HG03139 (cell line): ENCODE measurements around the gene NFX1.
"Not testable (repeated sequence)": the region's sequence is repeated elsewhere in the genome, so short reads cannot be mapped to it uniquely, and the experiment has no call there.

Experiments
- ATAC-seq: cut with Tn5 transposase; IDR thresholded peaks from one replicate; pipeline ENCODE4 v1.9.1; 2021; ENCODE audit not compliant: unreplicated experiment

NFX1 gene

GRCh38 chr9:33306037-33306436 is 15.7 kb downstream of the NFX1 start:
- ATAC-seq = no peak

DNA sequence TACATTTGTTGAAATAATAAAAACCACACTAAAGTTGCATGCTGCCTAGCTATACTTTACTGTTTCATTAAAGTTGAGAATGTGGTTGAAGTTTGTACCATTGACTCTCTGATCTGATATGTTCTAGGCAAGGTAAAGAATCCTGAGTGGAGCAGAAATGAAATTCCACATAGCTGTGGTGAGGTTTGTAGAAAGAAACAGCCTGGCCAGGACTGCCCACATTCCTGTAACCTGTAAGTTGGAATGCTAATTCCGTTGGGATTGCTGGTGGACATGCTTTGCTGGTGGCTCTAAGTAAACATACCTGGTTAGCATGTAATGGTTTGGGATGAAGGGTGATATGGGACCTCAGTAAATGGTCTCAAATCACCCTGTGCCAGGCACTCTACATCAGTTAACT is 16.8 kb downstream of the NFX1 start:
- ATAC-seq = no peak

GRCh38 chr9:33309903-33310302 is 19.6 kb downstream of the NFX1 start:
- ATAC-seq = no peak

DNA sequence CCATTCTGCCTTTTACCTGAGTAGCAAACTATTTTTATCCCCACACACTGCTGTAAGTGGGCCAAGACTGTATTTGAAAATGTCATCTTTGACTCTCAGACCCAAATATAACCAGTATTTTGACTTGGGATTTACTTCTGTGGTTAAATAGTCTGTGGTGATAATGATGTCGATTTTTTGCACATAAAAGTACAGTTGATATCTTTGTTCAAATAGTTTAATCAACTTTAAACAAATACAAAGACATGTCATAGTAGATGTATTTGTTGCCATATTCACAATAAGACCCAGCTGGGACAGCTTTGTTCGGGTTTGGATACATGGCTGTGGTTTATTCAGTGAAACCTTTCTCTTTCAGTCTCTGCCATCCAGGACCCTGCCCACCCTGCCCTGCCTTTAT is 20.4 kb downstream of the NFX1 start:
- no peak for ATAC-seq

- ATAC-seq = no peak
Measured at GRCh38 chr9:33311953-33312352, 21.6 kb downstream of the NFX1 start.

- ATAC-seq = no peak
Measured at GRCh38 chr9:33315371-33315770, 25.1 kb downstream of the NFX1 start.

DNA sequence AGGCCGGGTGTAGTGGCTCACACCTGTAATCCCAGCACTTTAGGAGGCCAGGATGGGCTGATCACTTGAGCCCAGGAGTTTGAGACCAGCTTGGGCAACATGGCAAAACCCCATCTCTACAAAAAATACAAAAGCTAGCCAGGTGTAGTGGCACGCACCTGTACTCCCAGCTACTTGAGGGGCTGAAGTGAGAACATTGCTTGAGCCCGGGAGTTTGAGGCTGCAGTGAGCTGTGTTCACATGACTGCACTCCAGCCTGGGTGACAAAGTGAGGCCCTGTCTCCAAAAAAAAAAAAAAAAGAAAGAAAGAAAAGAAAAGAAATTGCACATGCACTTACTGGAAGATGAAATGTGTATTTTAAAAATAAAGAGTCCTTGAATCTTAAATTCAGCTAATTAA is 26.8 kb downstream of the NFX1 start:
- not testable (repeated sequence) for ATAC-seq

DNA sequence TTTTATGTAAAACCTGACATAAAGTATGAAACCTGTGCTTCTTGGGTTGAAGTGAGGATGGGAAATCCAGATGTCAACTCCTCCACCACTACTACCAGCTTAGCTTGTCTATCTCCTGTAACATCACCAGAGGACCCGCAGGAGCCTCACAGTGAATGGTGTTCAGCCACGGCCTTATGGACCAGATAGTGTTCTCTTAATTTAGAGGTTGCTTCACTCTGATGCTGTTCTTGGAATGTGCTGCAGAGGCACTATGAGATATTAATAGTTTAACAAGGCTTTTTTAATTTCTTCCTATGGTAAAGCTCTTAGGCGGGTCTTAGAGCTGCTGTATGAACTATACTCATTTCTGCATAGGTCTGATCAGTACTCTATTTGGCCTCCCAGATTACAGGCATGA is 27.9 kb downstream of the NFX1 start:
- ATAC-seq = no peak

GRCh38 chr9:33318781-33319180 is 28.5 kb downstream of the NFX1 start:
- no peak for ATAC-seq

- ATAC-seq = no peak
Measured at GRCh38 chr9:33320230-33320567, 29.9 kb downstream of the NFX1 start.

- no peak for ATAC-seq
Measured at GRCh38 chr9:33320568-33321261, 30.4 kb downstream of the NFX1 start.

- no peak for ATAC-seq
Measured at GRCh38 chr9:33329117-33329563, 38.8 kb downstream of the NFX1 start.

DNA sequence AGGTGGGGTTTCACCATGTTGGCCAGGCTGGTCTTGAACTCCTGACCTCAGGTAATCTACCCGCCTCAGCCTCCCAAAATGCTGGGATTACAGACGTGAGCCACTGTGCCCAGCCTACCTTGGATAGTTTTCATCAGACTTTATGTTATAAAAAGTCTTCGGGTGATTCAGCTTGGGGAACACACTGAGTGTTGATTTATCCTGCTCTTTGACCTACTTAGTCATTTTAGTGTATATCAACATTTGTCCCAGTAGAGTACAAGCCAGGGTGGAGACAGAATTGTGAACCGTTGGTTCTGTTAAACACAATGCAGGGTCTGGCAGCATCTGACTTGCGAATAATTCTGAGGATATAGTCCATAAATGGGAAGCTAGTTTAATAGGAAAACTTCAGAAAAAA is 39.7 kb downstream of the NFX1 start:
- no peak for ATAC-seq

DNA sequence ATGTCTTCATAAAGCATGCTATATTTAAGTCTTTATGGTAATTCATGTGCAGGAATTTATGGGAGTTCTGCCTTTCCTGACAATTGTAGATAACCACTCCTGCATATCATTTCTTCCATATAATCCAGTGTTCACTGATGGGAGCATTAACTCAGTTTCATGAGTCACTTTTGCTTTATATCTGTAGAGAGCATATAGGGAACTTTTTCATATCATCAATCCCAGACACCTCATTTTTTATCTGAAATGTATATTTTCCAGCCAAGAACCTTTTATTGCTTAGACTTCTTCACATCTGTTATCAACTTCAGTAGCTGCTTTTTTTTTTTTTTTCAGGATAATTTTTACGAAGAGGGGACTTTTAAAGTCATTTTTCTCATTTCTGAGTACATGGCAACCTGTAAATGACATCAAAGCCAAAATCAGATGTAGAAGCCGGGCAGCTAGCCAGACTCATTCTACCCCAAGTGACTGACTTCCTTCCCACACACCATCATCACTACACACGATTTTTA is 41.1 kb downstream of the NFX1 start:
- ATAC-seq = no peak

DNA sequence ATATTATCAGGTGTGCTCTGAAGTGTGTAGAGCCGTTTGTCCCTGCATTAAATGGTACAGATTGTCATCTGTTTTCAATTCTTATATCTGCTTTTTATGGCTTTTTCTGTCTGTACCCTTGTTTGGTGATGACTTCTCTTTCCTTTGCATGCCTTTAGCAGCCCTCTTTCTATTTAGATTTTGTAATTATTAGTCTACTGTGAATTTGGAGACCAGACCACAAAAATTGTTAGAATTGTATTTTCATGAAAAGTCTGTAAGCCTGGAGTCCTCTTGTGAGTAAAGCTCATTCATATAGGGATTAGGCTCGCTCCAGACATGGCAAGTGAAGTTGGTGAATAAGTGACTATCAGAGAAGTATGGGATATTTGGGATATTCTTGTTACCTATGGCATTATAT is 41.7 kb downstream of the NFX1 start:
- ATAC-seq = no peak

DNA sequence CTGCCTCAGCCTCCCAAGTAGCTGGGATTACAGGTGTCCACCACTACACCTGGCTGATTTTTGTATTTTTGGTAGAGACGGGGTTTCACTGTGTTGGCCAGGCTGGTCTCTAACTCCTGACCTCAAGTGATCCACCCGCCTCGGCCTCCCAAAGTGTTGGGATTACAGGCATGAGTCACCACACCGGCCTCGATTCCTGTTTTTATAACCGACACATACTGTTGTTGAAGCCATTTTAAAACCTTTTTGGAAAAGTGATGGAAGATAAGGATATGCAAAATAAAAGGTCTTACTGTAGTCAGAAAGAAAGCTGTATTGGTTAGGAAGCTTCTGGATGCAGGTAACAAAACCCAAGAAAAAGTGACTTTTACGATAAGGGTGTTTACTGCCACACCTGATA is 42.6 kb downstream of the NFX1 start:
- not testable (repeated sequence) for ATAC-seq

DNA sequence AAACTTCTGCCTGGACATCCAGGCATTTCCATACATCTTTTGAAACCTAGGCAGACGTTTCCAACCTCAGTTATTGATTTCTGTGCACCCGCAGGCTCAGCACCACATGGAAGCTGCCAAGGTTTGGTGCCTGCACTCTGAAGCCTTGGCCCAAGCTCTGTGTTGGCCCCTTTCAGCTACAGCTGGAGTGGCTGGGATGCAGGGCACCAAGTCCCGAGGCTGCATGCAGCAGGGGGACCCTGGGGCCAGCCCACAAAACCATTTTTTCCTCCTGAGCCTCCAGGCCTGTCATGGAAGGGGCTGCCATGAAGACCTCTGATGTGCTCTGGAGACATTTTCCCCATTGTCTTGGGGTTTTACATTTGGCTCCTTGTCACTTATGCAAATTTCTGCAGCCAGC is 49.9 kb downstream of the NFX1 start:
- ATAC-seq = no peak

- ATAC-seq = no peak
Measured at GRCh38 chr9:33341182-33341581, 50.9 kb downstream of the NFX1 start.

DNA sequence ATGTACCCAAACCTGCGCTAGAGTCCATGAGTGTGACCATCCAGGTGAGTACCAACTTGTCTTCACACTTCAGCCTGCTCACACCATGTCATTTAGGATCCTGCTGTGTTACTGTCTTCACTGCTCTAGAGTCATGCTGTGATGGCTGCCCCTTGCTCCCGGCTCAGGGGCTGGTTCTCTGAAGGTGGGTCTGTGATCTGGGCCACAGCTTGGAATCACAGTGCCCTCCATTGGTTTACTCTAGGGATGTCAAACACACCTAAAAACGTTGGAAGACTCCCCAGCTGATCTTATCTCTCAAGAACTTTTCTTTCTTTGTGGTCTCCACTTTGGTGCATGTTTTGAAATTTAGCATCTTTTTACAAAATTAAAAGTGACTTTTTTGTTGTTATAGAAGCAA is 53.8 kb downstream of the NFX1 start:
- no peak for ATAC-seq

DNA sequence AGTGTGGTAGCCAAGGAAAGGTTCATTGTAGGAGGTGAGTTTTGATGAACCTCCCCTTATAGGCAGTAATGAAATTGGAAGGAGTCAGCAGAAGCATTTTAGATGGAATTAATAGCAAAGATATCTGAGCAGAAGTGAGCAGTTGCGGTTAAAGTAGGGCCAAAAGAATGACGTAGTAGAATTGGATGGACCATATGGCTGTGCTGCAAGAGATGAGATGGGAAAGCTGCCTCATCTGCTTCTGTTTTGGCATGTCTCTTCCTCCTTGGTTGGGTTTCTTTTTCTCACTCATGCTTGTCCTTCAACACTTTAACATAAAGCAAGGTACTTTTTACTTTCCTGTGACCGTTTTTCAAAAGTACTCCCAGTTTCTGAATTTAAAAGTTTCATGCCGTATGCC is 56.2 kb downstream of the NFX1 start:
- ATAC-seq = no peak

- ATAC-seq = no peak
Measured at GRCh38 chr9:33348998-33349397, 58.7 kb downstream of the NFX1 start.

DNA sequence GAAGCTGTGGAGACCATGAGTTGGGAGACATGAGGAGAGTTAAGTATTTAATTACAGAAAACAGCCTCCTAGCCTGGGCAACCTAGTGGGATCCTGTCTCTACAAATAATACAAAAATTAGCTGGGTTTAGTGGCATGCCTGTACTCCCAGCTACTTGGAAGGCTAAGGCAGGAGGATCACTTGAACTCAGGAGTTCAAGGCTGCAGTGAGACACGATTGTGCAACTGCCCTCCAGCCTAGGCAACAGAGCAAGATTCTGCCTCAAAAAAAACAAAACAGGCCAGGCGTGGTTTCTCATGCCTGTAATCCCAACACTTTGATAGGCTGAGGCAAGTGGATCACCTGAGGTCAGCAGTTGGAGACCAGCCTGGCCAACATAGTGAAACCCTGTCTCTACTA is 59.4 kb downstream of the NFX1 start:
- no peak for ATAC-seq

DNA sequence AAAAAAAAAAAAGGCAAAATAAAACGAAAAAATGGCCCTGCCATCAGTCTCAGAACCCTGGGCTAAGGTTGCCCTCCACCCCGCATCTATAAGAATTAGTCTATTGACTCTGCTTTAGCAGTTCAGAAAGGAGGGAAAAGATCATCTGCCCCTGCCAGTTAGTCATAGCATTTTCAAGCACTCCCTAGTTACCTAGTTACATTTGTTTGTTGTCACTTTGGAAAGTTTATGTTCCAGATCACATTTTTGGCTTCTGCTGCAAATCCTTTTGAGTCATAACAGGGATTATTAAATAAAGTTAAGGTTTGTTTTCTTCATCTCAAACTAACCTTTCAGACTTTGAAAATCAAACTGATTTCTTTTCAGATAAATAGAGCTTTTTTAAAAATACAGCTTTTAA is 60.0 kb downstream of the NFX1 start:
- ATAC-seq = no peak
